LNCaP clone FGC (cell line): ENCODE measurements around the gene PUM2.

Experiments
- DNase-seq: peaks from one replicate; pipeline ENCODE4 v3.0.0-alpha.2; 2011; ENCODE audit warnings: low read depth
- H3K4me3 ChIP-seq: 2 replicates; pipeline ENCODE4 v1.5.1; 2011; ENCODE audit warnings: mild to moderate bottlenecking, low read depth, low read length, control low read depth
- CTCF ChIP-seq: IDR thresholded peaks from 2 replicates; pipeline ENCODE4 v1.5.1; 2012; ENCODE audit warnings: mild to moderate bottlenecking; ENCODE audit not compliant: control insufficient read depth, insufficient read depth; ENCODE audit errors: extremely low read depth

Gene PUM2

GRCh38 chr2:20352581-20353216, 2.1 kb upstream of the PUM2 start:
- TF ChIP-seq CTCF = no peak
- no peak for DNase-seq
- no peak overlapping the region for H3K4me3 ChIP-seq

DNA sequence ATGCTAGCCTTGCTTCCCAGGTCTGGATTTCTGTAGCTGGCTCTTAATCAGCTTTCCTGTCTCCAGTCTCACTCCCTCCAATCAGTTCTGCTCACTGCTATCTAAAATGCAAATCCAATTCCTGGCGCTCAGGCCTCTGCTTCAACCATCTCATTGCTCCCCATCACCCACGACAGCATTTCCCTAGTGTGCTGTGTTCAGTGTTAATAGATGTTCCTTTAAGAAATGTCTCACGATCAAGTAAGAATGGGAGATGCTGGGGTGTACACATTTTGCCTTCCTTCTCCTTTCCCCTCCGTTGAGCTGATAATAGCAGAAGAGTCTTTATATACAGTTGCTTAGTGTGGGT, 1.6 kb upstream of the PUM2 start:
- DNase-seq = no peak
- H3K4me3 ChIP-seq = no peak overlapping the region; the same call in 1 of the 2 replicates
- no peak for TF ChIP-seq CTCF

DNA sequence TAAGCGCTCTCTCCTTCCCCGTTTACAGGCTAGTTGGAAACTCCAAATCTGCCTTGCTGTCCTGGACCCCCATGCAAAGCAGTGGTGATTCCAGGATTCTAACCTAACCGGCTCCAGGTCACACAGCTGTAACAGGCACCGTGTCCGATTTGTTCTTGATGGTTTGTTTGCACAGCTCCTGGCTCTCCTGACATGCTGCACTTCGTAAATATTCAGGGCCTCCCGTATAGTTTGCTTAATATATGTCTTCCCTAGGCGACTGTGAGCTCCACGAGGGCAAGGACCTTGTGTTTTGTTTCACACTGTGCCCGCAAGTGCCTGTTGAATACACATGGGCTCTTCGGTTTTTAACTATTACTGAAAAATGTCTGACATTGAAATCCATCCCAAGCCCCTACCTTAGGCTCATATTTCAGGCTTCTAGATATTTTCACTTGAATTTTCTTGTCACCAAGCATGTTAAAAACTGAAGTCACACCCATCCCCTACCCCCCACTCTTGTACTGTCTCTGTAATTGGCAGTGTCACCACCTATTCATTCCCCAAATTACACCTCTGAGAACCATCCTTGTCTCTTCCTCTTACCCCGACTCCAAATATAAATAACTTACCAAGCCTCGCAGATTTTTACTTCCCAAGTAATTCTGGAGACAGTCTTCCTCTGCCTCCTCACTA, 1.0 kb upstream of the PUM2 start:
- DNase-seq = peak; percentile 87
- TF ChIP-seq CTCF = no peak
- peak overlapping the region; percentile 55 for H3K4me3 ChIP-seq

DNA sequence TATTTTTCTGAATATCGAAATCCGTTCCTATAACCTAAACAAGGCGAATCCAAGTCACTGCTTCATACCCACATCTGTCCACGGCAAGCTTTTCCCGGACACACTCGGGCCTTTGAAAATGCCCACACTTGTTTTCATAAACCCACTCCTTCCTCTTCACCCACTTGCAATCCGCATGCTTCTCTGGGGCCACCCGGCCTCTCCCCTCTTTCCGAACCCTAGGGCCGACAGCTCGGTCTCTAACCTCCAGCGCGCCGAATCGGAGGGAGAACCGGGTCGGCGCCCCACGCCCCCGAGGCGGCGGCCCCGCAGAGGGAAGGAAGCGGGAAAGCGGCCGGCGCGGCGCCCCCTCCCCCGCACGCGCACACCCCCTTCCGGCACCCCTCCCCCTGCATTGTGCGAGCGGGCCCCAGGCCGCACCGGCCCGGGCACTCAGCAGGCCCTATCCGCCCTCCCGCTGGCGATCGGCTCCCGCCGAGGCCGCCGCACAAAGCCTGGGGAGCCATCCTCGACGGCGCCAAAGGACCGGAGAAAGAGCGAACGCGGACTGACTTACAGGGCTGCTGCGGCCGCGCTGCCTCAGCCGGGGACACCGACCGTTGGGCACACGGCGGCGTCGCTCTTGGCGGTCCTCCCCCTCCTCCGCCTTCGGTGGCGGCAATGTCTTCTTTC, 467 bp downstream of the PUM2 start:
- no peak for TF ChIP-seq CTCF
- H3K4me3 ChIP-seq = peak overlapping the region; percentile 76
- DNase-seq = no peak

- H3K4me3 ChIP-seq = peak overlapping the region; percentile 76
- no peak for TF ChIP-seq CTCF
- peak; percentile 33 for DNase-seq
Measured at GRCh38 chr2:20349513-20349921, 1.1 kb downstream of the PUM2 start.

GRCh38 chr2:20348542-20348941, 2.1 kb downstream of the PUM2 start:
- no peak for DNase-seq
- TF ChIP-seq CTCF = no peak
- H3K4me3 ChIP-seq = peak overlapping the region; percentile 76
